ENCODE data around the gene ASIC1.
A peak's percentile ranks its signal among the peaks of the same experiment; 100 is the strongest.

The ASIC1 gene

GRCh38 chr12:50040657-50041056, 16.7 kb upstream of the ASIC1 start:
- DNase-seq (ENCODE audit: low read depth in 4 of 4, low spot score in 1 of 4), result no peak

GRCh38 chr12:50041062-50041860, 16.1 kb upstream of the ASIC1 start:
- no peak for DNase-seq (ENCODE audit: low read depth in 4 of 4, low spot score in 1 of 4)

- no peak for DNase-seq (ENCODE audit: low read depth in 4 of 4, low spot score in 1 of 4)
Measured at GRCh38 chr12:50041962-50042361, 15.4 kb upstream of the ASIC1 start.

- no peak for DNase-seq (ENCODE audit: low read depth in 4 of 4, low spot score in 1 of 4)
Measured at GRCh38 chr12:50042693-50043092, 14.7 kb upstream of the ASIC1 start.

GRCh38 chr12:50043308-50043707, 14.1 kb upstream of the ASIC1 start:
- DNase-seq (ENCODE audit: low read depth in 4 of 4, low spot score in 1 of 4), result no peak

- no peak for DNase-seq (ENCODE audit: low read depth in 4 of 4, low spot score in 1 of 4)
Measured at GRCh38 chr12:50043854-50044253, 13.5 kb upstream of the ASIC1 start.

- DNase-seq (ENCODE audit: low read depth in 4 of 4, low spot score in 1 of 4), result no peak
Measured at GRCh38 chr12:50047693-50048250, 9.6 kb upstream of the ASIC1 start.

GRCh38 chr12:50049254-50050118, 7.9 kb upstream of the ASIC1 start:
- DNase-seq (ENCODE audit: low read depth in 4 of 4, low spot score in 1 of 4), result no peak

- no peak for DNase-seq (ENCODE audit: low read depth in 4 of 4, low spot score in 1 of 4)
Measured at GRCh38 chr12:50050119-50050385, 7.3 kb upstream of the ASIC1 start.

GRCh38 chr12:50050410-50051098, 6.8 kb upstream of the ASIC1 start:
- DNase-seq (ENCODE audit: low read depth in 4 of 4, low spot score in 1 of 4), result no peak

GRCh38 chr12:50051101-50051806, 6.1 kb upstream of the ASIC1 start:
- no peak for DNase-seq (ENCODE audit: low read depth in 4 of 4, low spot score in 1 of 4)

- no peak for DNase-seq (ENCODE audit: low read depth in 4 of 4, low spot score in 1 of 4)
Measured at GRCh38 chr12:50052544-50052943, 4.9 kb upstream of the ASIC1 start.

GRCh38 chr12:50052964-50053363, 4.4 kb upstream of the ASIC1 start:
- no peak for DNase-seq (ENCODE audit: low read depth in 4 of 4, low spot score in 1 of 4)

GRCh38 chr12:50053583-50053982, 3.8 kb upstream of the ASIC1 start:
- no peak for DNase-seq (ENCODE audit: low read depth in 4 of 4, low spot score in 1 of 4)

GRCh38 chr12:50055831-50056638, 1.4 kb upstream of the ASIC1 start:
- DNase-seq (ENCODE audit: low read depth in 4 of 4, low spot score in 1 of 4), result peak in 2 of 4 experiments; percentile 43 to 54

- DNase-seq (ENCODE audit: low read depth in 4 of 4, low spot score in 1 of 4), result no peak
Measured at GRCh38 chr12:50056639-50056976, 788 bp upstream of the ASIC1 start.

- no peak for DNase-seq (ENCODE audit: low read depth in 4 of 4, low spot score in 1 of 4)
Measured at GRCh38 chr12:50057896-50058670, 687 bp downstream of the ASIC1 start.

- DNase-seq (ENCODE audit: low read depth in 4 of 4, low spot score in 1 of 4), result no peak
Measured at GRCh38 chr12:50058743-50059312, 1.4 kb downstream of the ASIC1 start.

- DNase-seq (ENCODE audit: low read depth in 4 of 4, low spot score in 1 of 4), result peak in 2 of 4 experiments; percentile 42 to 55
Measured at GRCh38 chr12:50059440-50060119, 2.2 kb downstream of the ASIC1 start.
